CD8-positive, alpha-beta memory T cell (primary cell): ENCODE results near the gene B9D2. TPM values are rescaled to one million over a fixed set of nuclear protein-coding genes. Genes with fewer than 3 reads are reported as not detected.

Experiments
- CTCF ChIA-PET: fragments of 350-600 bp; sonication (Branson Sonifier 250); formaldehyde crosslinking; loops from one replicate; lab custom pipeline; 2021; ENCODE audit warnings: antibody characterized with exemption; lab: Charles Lee
- POLR2A ChIA-PET: fragments of 350-600 bp; sonication (Branson Sonifier 250); formaldehyde crosslinking; loops from one replicate; lab custom pipeline; 2021; ENCODE audit warnings: antibody characterized with exemption; lab: Charles Lee
- DNase-seq, 5 donors: peaks; one replicate each; pipeline versions ENCODE4 v3.0.0 to v3.0.0-alpha.2; 2020 to 2022; ENCODE audit warnings: mixed read lengths in 1 of 5
- H3K27ac ChIP-seq: one replicate; pipeline ENCODE4 v1.7.0; 2013; ENCODE audit warnings: low read depth, mild to moderate bottlenecking, low read length, moderate library complexity
- H3K27me3 ChIP-seq: 2 replicates; pipeline ENCODE4 v1.7.0; 2013; ENCODE audit warnings: low read length, mild to moderate bottlenecking; ENCODE audit not compliant: insufficient read depth, poor library complexity, severe bottlenecking
- H3K36me3 ChIP-seq: 2 replicates; pipeline ENCODE4 v1.7.0; 2013; ENCODE audit warnings: mild to moderate bottlenecking, low read length, moderate library complexity; ENCODE audit not compliant: insufficient read depth
- H3K4me1 ChIP-seq: 2 replicates; pipeline ENCODE4 v1.7.0; 2013; ENCODE audit warnings: mild to moderate bottlenecking, low read length, moderate library complexity; ENCODE audit not compliant: insufficient read depth
- H3K4me3 ChIP-seq: 2 replicates; pipeline ENCODE4 v1.7.0; 2013; ENCODE audit warnings: mild to moderate bottlenecking, low read length
- H3K9me3 ChIP-seq: 2 replicates; pipeline ENCODE4 v1.7.0; 2013; ENCODE audit warnings: mild to moderate bottlenecking, low read length
- H3K27ac Mint-ChIP-seq, 8 donors: one replicate each; pipeline ENCODE4 v1.8.0; 2020 to 2021; ENCODE audit warnings: mixed read lengths in 8 of 8, mild to moderate bottlenecking in 6 of 8, inconsistent platforms in 3 of 8, moderate library complexity in 3 of 8
- H3K27me3 Mint-ChIP-seq, 2 donors: one replicate each; pipeline ENCODE4 v1.8.0; 2020 to 2021; ENCODE audit warnings: mixed read lengths in 2 of 2, mild to moderate bottlenecking in 1 of 2, moderate library complexity in 1 of 2
- H3K36me3 Mint-ChIP-seq, 3 donors: one replicate each; pipeline ENCODE4 v1.8.0; 2020 to 2021; ENCODE audit warnings: mixed read lengths in 3 of 3, inconsistent platforms in 1 of 3, mild to moderate bottlenecking in 1 of 3
- H3K4me1 Mint-ChIP-seq, 3 donors: one replicate each; pipeline ENCODE4 v1.8.0; 2020 to 2021; ENCODE audit warnings: mixed read lengths in 3 of 3, inconsistent platforms in 1 of 3, mild to moderate bottlenecking in 1 of 3
- H3K4me3 Mint-ChIP-seq, 7 donors: one replicate each; pipeline ENCODE4 v1.8.0; 2020 to 2021; ENCODE audit warnings: mixed read lengths in 7 of 7, mild to moderate bottlenecking in 6 of 7, moderate library complexity in 4 of 7, inconsistent platforms in 2 of 7
- H3K9me3 Mint-ChIP-seq, 5 donors: one replicate each; pipeline ENCODE4 v1.8.0; 2020 to 2022; ENCODE audit warnings: mixed read lengths in 5 of 5, mild to moderate bottlenecking in 3 of 5, moderate library complexity in 2 of 5, inconsistent platforms in 1 of 5
- polyA plus RNA-seq: library from polyadenylated mRNA; unstranded; fragments of 300-500 nt; fragmentation: Illumina TruSeq; gene quantifications from one replicate; pipeline ENCODE4 v1.2.3, GENCODE V29; 2021
- total RNA-seq, 2 experiments: library from RNA; stranded (reverse); gene quantifications; one replicate each; pipeline ENCODE4 v1.2.3, GENCODE V29; 2021

The B9D2 gene
- total and polyA plus RNA-seq, 3 experiments from 2014 or later = 8.5 to 15.4 (median 9.7) TPM

DNA sequence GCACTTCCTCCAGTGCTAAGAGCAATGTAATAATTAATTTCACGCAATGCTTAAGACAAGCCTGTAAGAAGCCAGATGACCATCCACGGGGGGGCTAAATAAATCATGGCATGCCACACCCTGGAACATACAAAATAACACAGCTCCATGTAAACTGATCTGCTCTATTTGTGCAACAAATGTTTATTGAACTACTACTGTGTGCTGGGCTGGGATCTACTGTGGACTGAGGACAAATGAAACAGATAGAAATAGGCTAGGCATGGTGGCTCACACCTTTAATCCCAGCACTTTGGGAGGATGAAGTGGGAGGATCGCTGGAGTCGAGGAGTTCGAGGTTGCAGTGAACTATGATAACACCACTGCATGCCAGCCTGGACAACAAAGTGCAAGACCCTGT is 31.5 kb downstream of the B9D2 start:
- peak overlapping the region in 7 of 8 donors; percentile 14 to 100 (median 59) for H3K27ac Mint-ChIP-seq
- Histone ChIP-seq H3K27me3 (no peaks in the 10 kb centered on the region), H3K9me3 (no peaks in the 10 kb centered on the region), H3K36me3 (peaks cover 50% of the 10 kb centered on the region), H3K4me1 (peaks cover 40% of the 10 kb centered on the region), H3K27ac (no peak overlapping the region), H3K4me3 (no peak overlapping the region)
- ChIA-PET POLR2A (interaction anchor here (0.6 kb wide), 1 partner anchor 68 kb away, joined by 3 read pairs; the partner anchor contains the start of gene HNRNPUL1), CTCF (interaction anchor here (0.8 to 1.2 kb wide), 2 partner anchors 22 to 68 kb away, joined by 3 read pairs; partner anchors contain the start of gene HNRNPUL1)
- H3K4me3 Mint-ChIP-seq = peak overlapping the region in 4 of 7 donors; percentile 22 to 43 (median 39)
- DNase-seq = no peak
- peaks cover 0 to 5% of the 10 kb centered on the region in 2 donors for H3K27me3 Mint-ChIP-seq
- H3K4me1 Mint-ChIP-seq = peaks cover 47 to 68% (median 60%) of the 10 kb centered on the region in 3 donors
- H3K9me3 Mint-ChIP-seq = no peaks in the 10 kb centered on the region
- H3K36me3 Mint-ChIP-seq = peaks cover 20 to 76% (median 32%) of the 10 kb centered on the region in 3 donors

DNA sequence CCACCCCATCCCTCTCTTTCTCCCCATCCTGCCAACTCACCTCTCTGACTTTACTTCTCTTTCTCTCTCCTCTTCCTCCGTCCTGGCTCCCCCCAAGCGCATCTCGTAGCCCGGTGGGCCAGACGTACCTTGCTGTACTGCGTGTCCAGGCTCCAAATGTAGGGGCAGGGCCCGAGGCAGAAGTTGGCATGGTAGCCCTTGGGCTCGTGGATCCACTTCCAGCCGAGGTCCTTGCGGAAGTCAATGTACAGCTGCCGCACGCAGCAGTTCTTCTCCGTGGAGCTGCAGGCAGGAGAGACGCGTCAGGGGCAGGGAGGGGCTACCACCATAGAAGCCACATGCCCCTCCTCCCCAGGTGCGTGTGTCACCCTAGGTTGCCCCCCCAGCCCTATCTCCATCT is 31.9 kb downstream of the B9D2 start:
- peak overlapping the region; percentile 43 to 100 (median 91) for H3K27ac Mint-ChIP-seq
- H3K36me3 ChIP-seq = peaks cover 50% of the 10 kb centered on the region
- no peak overlapping the region for H3K27ac ChIP-seq
- H3K4me1 ChIP-seq = peaks cover 44% of the 10 kb centered on the region
- H3K4me3 ChIP-seq = no peak overlapping the region
- peaks cover 48 to 69% (median 60%) of the 10 kb centered on the region in 3 donors for H3K4me1 Mint-ChIP-seq
- CTCF ChIA-PET = interaction anchor here (0.8 to 1.2 kb wide), 3 partner anchors 21 to 68 kb away, joined by 3 to 5 read pairs (median 3); partner anchors contain the start of gene HNRNPUL1
- H3K4me3 Mint-ChIP-seq = peak overlapping the region in 4 of 7 donors; percentile 22 to 77 (median 50)
- H3K9me3 Mint-ChIP-seq = peaks cover 0 to 2% (median 0%) of the 10 kb centered on the region in 5 donors
- H3K27me3 ChIP-seq = no peaks in the 10 kb centered on the region
- POLR2A ChIA-PET = interaction anchor here (0.6 kb wide), 1 partner anchor 25 kb away, joined by 3 read pairs; no protein-coding TSS in a partner anchor
- no peak for DNase-seq
- H3K36me3 Mint-ChIP-seq = peaks cover 20 to 75% (median 31%) of the 10 kb centered on the region in 3 donors
- peaks cover 0 to 7% of the 10 kb centered on the region in 2 donors for H3K27me3 Mint-ChIP-seq
- no peaks in the 10 kb centered on the region for H3K9me3 ChIP-seq

DNA sequence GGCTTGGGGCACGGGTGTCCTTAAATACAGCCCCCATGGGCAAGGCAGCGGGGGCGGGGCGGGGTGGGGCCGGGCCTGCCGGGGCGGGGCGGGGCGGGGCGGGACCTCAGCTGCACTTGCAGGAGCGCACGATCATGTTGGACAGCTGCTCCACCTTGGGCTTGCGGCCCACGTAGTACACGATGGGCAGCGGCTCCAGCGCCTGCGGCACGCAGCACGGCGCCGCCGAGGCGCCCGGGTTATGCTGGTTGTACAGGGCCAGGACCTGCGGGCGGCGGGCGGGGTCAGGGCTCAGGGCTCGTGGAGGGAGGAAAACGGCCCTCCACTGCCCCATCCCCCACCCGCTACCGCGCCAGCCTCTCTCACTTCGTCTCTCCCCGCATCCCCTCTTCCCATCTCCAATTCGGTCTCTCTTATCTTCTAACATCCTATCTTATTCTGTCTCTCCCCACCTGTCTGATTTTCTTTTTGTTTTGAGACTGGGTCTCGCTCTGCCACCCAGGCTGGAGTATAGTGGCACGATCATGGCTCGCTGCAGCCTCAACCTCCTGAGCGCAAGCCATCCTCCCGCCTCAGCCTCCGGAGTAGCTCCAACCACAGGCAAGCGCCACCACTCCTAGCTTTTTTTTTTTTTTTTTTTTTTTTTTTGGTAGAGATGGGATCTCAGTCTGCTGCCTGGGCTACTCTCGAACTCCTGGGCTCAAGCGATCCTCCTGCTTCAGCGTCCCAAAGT is 32.8 kb downstream of the B9D2 start:
- Histone ChIP-seq H3K27me3 (no peaks in the 10 kb centered on the region), H3K36me3 (peaks cover 50% of the 10 kb centered on the region), H3K9me3 (no peaks in the 10 kb centered on the region), H3K27ac (no peak overlapping the region), H3K4me3 (no peak overlapping the region), H3K4me1 (peaks cover 53% of the 10 kb centered on the region)
- Mint-ChIP-seq H3K4me3 (peak overlapping the region in 6 of 7 donors; percentile 11 to 77 (median 40)), H3K9me3 (peaks cover 0 to 5% (median 0%) of the 10 kb centered on the region in 5 donors), H3K27me3 (peaks cover 0 to 9% of the 10 kb centered on the region in 2 donors), H3K36me3 (peaks cover 22 to 75% (median 34%) of the 10 kb centered on the region in 3 donors), H3K27ac (peak overlapping the region in 7 of 8 donors; percentile 77 to 100 (median 94)), H3K4me1 (peaks cover 57 to 78% (median 69%) of the 10 kb centered on the region in 3 donors)
- DNase-seq = peak in 1 of 5 donors; percentile 24
- POLR2A ChIA-PET = interaction anchor here (0.6 to 0.7 kb wide), 2 partner anchors 26 to 31 kb away, joined by 3 to 5 read pairs; no protein-coding TSS in a partner anchor
- CTCF ChIA-PET = interaction anchor here (1.1 to 1.2 kb wide), 2 partner anchors 21 to 23 kb away, joined by 3 to 5 read pairs; no protein-coding TSS in a partner anchor

DNA sequence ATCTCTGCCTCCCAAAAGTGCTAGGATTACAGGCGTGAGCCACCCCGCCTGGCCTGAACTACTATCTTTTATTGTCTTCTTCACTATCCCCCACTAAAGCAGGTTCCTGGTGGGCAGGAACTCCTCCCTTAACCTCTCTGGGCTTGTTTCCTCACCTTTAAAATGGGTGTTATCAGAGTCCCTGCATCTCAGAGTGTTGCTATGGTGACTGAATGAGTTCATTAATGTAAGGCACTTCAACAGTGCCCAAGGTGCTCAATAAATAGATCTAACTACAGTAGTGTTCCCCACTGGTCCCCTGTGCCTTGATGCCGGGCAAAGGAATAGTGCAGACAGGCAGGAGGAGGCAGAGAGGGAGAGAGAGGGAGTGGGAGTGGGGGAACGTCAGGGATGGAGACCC is 33.5 kb downstream of the B9D2 start:
- POLR2A ChIA-PET = no interaction called here
- peaks cover 0 to 9% of the 10 kb centered on the region in 2 donors for H3K27me3 Mint-ChIP-seq
- DNase-seq = peak in 1 of 5 donors; percentile 44
- H3K4me3 ChIP-seq = no peak overlapping the region
- H3K4me1 Mint-ChIP-seq = peaks cover 59 to 78% (median 71%) of the 10 kb centered on the region in 3 donors
- peak overlapping the region; percentile 37 to 87 (median 65) for H3K4me3 Mint-ChIP-seq
- peak overlapping the region; percentile 62 to 100 (median 95) for H3K27ac Mint-ChIP-seq
- no peaks in the 10 kb centered on the region for H3K9me3 ChIP-seq
- peaks cover 20 to 72% (median 34%) of the 10 kb centered on the region in 3 donors for H3K36me3 Mint-ChIP-seq
- peaks cover 59% of the 10 kb centered on the region for H3K4me1 ChIP-seq
- H3K27me3 ChIP-seq = no peaks in the 10 kb centered on the region
- peaks cover 0 to 5% (median 0%) of the 10 kb centered on the region in 5 donors for H3K9me3 Mint-ChIP-seq
- H3K27ac ChIP-seq = no peak overlapping the region
- CTCF ChIA-PET = interaction anchor here (4.0 kb wide), 1 partner anchor 22 kb away, joined by 33 read pairs; the partner anchor contains the start of gene TGFB1
- H3K36me3 ChIP-seq = peaks cover 47% of the 10 kb centered on the region

DNA sequence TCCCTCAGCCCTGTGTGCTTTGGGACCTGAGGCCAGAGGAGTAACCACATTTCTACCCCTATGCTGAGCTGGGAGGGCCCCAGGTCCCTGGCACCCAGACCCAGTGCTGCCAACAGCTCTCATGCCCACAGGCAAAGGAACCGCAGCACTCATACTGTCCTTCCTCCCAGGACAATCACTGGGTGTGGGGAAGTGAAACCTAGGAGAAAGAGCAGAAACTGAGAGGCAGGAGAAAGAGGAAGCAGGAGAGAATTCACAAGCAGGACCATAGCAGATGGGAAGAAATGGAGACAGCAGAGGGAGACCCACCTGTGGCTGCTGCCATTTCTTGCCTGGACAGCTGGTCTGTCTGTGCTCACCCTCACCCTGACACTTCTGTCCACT is 35.1 kb downstream of the B9D2 start:
- Mint-ChIP-seq H3K4me1 (peaks cover 70 to 83% (median 72%) of the 10 kb centered on the region in 3 donors), H3K27ac (peak overlapping the region; percentile 97 to 100 (median 99)), H3K27me3 (peaks cover 0 to 9% of the 10 kb centered on the region in 2 donors), H3K9me3 (peaks cover 0 to 5% (median 0%) of the 10 kb centered on the region in 5 donors), H3K36me3 (peaks cover 21 to 69% (median 34%) of the 10 kb centered on the region in 3 donors), H3K4me3 (peak overlapping the region; percentile 73 to 89 (median 80))
- Histone ChIP-seq H3K4me1 (peaks cover 69% of the 10 kb centered on the region), H3K27ac (peak overlapping the region; percentile 80), H3K36me3 (peaks cover 33% of the 10 kb centered on the region), H3K27me3 (no peaks in the 10 kb centered on the region), H3K4me3 (peak overlapping the region; percentile 64), H3K9me3 (no peaks in the 10 kb centered on the region)
- POLR2A ChIA-PET = interaction anchor here (0.6 to 4.5 kb wide), 7 partner anchors 12 to 48 kb away, joined by 3 to 54 read pairs (median 3); partner anchors contain the start of genes B9D2 and TGFB1
- no peak for DNase-seq
- CTCF ChIA-PET = interaction anchor here (1.0 to 4.0 kb wide), 5 partner anchors 19 to 120 kb away, joined by 3 to 33 read pairs (median 4); partner anchors contain the start of genes B9D2 and TGFB1

DNA sequence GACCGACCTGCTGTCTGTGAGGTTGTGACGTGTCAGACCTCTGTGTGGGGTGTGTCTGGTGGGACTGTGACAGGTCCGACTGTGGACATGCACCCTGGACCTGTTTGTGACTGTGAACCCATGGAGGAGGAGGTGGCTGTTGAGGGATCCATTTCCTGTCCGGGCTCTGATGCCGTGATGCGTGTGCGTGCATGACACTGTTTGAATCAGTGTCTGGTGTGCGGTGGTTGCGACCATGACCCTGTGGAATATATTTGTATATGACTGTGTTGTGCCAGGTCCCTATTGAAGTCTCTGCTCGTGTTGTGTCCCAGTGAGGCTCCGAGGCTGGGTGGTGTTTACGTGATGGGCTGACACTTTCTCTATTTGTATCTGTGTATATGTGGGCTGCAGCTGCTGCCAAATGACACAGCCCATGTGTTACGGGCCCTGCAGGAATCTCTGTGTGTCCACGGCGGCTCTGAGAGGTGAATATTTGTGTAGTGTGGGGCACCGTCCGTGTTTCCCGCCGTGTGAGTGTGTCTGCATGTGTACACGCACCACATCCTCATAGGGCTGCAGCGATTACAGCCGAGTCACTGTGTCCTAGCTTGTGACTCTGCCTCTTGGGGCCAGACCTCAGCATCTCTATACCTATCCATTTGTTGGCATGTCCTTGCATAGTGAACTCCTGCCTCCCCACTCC is 35.6 kb downstream of the B9D2 start:
- ChIA-PET POLR2A (interaction anchor here (0.6 to 4.5 kb wide), 9 partner anchors 13 to 65 kb away, joined by 3 to 54 read pairs (median 11); partner anchors contain the start of genes B9D2, HNRNPUL1 and TGFB1), CTCF (interaction anchor here (1.0 to 4.0 kb wide), 5 partner anchors 20 to 121 kb away, joined by 3 to 33 read pairs (median 4); partner anchors contain the start of genes B9D2 and TGFB1)
- Histone ChIP-seq H3K4me1 (peaks cover 69% of the 10 kb centered on the region), H3K36me3 (peaks cover 28% of the 10 kb centered on the region), H3K27ac (peak overlapping the region; percentile 80), H3K9me3 (no peaks in the 10 kb centered on the region), H3K27me3 (no peaks in the 10 kb centered on the region), H3K4me3 (peak overlapping the region; percentile 64)
- no peak for DNase-seq
- Mint-ChIP-seq H3K9me3 (peaks cover 0 to 5% (median 0%) of the 10 kb centered on the region in 5 donors), H3K4me1 (peaks cover 66 to 80% (median 68%) of the 10 kb centered on the region in 3 donors), H3K36me3 (peaks cover 21 to 65% (median 34%) of the 10 kb centered on the region in 3 donors), H3K27me3 (peaks cover 0 to 9% of the 10 kb centered on the region in 2 donors), H3K27ac (peak overlapping the region; percentile 97 to 100 (median 99)), H3K4me3 (peak overlapping the region; percentile 73 to 89 (median 80))
